ENCODE results near the gene SAMD13. TPM values are rescaled to one million over a fixed set of nuclear protein-coding genes. Genes with fewer than 3 reads are reported as not detected.

Gene SAMD13
- total RNA-seq, 4 donors from 2014 or later, result 0.31 to 0.67 (median 0.57) TPM; not detected in 1

GRCh38 chr1:84291882-84292655 lies 9.4 kb upstream of the SAMD13 start:
- no peaks in the 10 kb centered on the region for H3K36me3 ChIP-seq
- no peaks in the 10 kb centered on the region for H3K4me1 ChIP-seq
- peaks cover 0 to 15% (median 0%) of the 10 kb centered on the region in 3 donors for H3K9me3 ChIP-seq
- no peaks in the 10 kb centered on the region for H3K27me3 ChIP-seq
- H3K27ac ChIP-seq, result no peak overlapping the region
- no peak overlapping the region for H3K4me3 ChIP-seq
- WGBS, 2 donors (ENCODE audit: low coverage in 1 of 2), result 79 to 80% methylated on average over 4 to 5 of the region's 5 CpGs
- no peak for ATAC-seq
- TF ChIP-seq CTCF (IDR thresholded peaks at IDR 0.05), result no peak
- TF ChIP-seq POLR2A (IDR thresholded peaks at IDR 0.05), result no peak
- no peak for TF ChIP-seq EP300 (IDR thresholded peaks at IDR 0.05)
- no peak for TF ChIP-seq POLR2AphosphoS5 (IDR thresholded peaks at IDR 0.05)

DNA sequence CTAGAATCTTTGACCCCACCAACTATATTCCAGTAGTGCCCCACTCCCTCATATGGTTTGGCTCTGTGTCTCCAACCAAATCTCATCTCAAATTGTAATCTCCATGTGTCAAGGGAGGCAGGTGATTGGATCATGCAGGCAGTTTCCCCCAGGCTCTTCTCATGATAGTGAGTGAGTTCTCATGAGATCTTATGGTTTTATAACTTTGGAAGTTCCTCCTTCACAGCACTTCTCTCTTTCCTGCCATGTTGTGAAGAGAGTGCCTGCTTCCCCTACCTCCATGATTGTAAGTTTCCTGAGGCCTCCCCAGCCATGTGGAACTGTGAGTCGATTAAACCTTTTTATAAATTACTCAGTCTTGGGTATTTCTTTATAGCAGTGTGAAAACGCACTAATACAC lies 7.7 kb upstream of the SAMD13 start:
- H3K27me3 ChIP-seq, result no peaks in the 10 kb centered on the region
- H3K4me3 ChIP-seq, result no peak overlapping the region
- no peak for ATAC-seq
- WGBS, 2 donors (ENCODE audit: low coverage in 1 of 2), result 97 to 100% methylated on average over 2 of the region's 2 CpGs
- no peaks in the 10 kb centered on the region for H3K36me3 ChIP-seq
- H3K4me1 ChIP-seq, result peaks cover 0 to 6% (median 0%) of the 10 kb centered on the region in 3 donors
- H3K9me3 ChIP-seq, result peaks cover 0 to 3% (median 0%) of the 10 kb centered on the region in 3 donors
- TF ChIP-seq EP300 (IDR thresholded peaks at IDR 0.05), result no peak
- no peak for TF ChIP-seq CTCF (IDR thresholded peaks at IDR 0.05)
- TF ChIP-seq POLR2AphosphoS5 (IDR thresholded peaks at IDR 0.05), result no peak
- no peak for TF ChIP-seq POLR2A (IDR thresholded peaks at IDR 0.05)
- H3K27ac ChIP-seq, result no peak overlapping the region

DNA sequence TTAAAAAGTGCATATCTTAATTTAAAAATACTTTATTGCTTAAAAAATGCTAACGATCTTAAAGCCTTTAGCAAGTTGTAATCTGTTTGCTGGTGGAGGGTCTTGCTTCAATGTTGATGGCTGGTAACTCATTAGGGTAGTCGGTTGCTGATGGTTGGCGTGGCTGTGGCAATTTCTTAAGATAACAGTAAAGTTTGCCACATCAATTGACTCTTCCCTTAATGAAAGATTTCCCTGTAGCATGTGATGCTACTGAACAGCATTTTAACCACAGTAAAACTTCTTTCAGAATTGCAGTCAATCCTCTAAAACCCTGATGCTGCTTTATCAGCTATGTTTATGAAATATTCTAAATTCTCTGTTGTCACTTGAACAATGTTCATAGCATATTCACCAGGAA lies 6.8 kb upstream of the SAMD13 start:
- Histone ChIP-seq H3K4me1 (peaks cover 0 to 14% (median 0%) of the 10 kb centered on the region in 3 donors), H3K27ac (no peak overlapping the region), H3K9me3 (no peaks in the 10 kb centered on the region), H3K36me3 (no peaks in the 10 kb centered on the region), H3K27me3 (no peaks in the 10 kb centered on the region), H3K4me3 (no peak overlapping the region)
- ATAC-seq, result no peak
- TF ChIP-seq POLR2A (IDR thresholded peaks at IDR 0.05), result no peak
- TF ChIP-seq EP300 (IDR thresholded peaks at IDR 0.05), result no peak
- no peak for TF ChIP-seq CTCF (IDR thresholded peaks at IDR 0.05)
- TF ChIP-seq POLR2AphosphoS5 (IDR thresholded peaks at IDR 0.05), result no peak
- WGBS, 2 donors (ENCODE audit: low coverage in 1 of 2), result 83 to 91% methylated on average over 3 of the region's 3 CpGs

DNA sequence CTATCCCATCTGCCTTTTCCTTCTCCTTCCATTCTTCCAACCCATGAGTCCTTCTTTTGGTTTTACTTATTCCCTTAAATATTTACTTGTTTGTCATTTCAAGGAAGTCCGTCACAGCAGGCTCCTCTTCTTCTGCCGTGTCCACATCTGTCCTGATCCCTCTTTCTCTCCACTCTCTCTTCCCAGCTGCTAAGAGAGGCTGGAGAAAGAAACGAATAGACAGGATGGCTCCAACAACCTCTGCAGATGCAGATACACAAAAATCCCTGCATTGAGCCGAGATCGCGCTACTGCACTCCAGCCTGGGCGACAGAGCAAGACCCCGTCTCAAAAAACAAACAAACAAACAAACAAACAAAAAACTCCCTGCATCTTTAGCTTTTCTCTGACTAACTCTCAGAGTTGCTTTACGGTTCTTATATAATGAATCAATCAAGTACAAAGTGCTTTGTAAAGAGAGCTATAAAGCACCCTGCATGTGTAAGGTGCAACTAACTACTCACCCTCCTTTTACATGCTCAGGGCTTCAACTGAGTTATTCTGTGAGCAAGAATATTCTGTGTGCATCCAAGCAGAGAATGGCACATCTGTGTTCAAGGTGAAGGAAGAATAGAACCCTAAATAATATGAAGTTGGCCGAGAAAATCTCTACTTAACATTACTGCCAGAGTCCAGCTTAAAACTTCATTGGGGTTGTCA lies 3.8 kb upstream of the SAMD13 start:
- Histone ChIP-seq H3K4me1 (peaks cover 0 to 44% (median 3%) of the 10 kb centered on the region in 3 donors), H3K27ac (peak overlapping the region in 3 of 4 donors; percentile 79 to 86 (median 83)), H3K27me3 (no peaks in the 10 kb centered on the region), H3K4me3 (peak overlapping the region; percentile 42 to 75), H3K36me3 (no peaks in the 10 kb centered on the region), H3K9me3 (no peaks in the 10 kb centered on the region)
- ATAC-seq, result no peak
- 68 to 71% methylated on average over 6 to 10 of the region's 10 CpGs for WGBS, 2 donors (ENCODE audit: low coverage in 1 of 2)
- TF ChIP-seq EP300 (IDR thresholded peaks at IDR 0.05) (no peak), POLR2AphosphoS5 (IDR thresholded peaks at IDR 0.05) (no peak)

- peak overlapping the region; percentile 42 to 75 for H3K4me3 ChIP-seq
- ATAC-seq, result peak; percentile 76
- H3K4me1 ChIP-seq, result peaks cover 0 to 50% (median 3%) of the 10 kb centered on the region in 3 donors
- no peaks in the 10 kb centered on the region for H3K27me3 ChIP-seq
- peak; percentile 35 for TF ChIP-seq POLR2AphosphoS5 (IDR thresholded peaks at IDR 0.05)
- peak in 1 of 2 donors; percentile 44 for TF ChIP-seq POLR2A (IDR thresholded peaks at IDR 0.05)
- no peak for TF ChIP-seq EP300 (IDR thresholded peaks at IDR 0.05)
- WGBS, 2 donors (ENCODE audit: low coverage in 1 of 2), result no CpG with 5 or more reads among the region's 34 CpGs
- no peaks in the 10 kb centered on the region for H3K9me3 ChIP-seq
- H3K27ac ChIP-seq, result peak overlapping the region; percentile 26 to 86 (median 81)
- no peaks in the 10 kb centered on the region for H3K36me3 ChIP-seq
Observed at GRCh38 chr1:84298328-84298683, 3.2 kb upstream of the SAMD13 start.

Measured in gastroesophageal sphincter (tissue), 4 donors.